Hepatocyte (in vitro differentiated cells): ENCODE results near the gene LEMD1. TPM values are rescaled to one million over a fixed set of nuclear protein-coding genes. Genes with fewer than 3 reads are reported as not detected.

Experiments
- DNase-seq: peaks from one replicate; pipeline ENCODE4 v3.0.0-alpha.2; 2016; ENCODE audit warnings: low spot score
- H2AFZ ChIP-seq: fragments of 200-600 bp; sonication (generic); 2 replicates; pipeline ENCODE4 v1.6.0; 2016; ENCODE audit warnings: antibody characterized with exemption, mild to moderate bottlenecking
- H3K27ac ChIP-seq: fragments of 200-600 bp; sonication (generic); 2 replicates; pipeline ENCODE4 v1.5.1; 2016; ENCODE audit warnings: mild to moderate bottlenecking
- H3K27me3 ChIP-seq: fragments of 200-600 bp; sonication (generic); 2 replicates; pipeline ENCODE4 v1.6.1; 2016
- H3K36me3 ChIP-seq: fragments of 200-600 bp; sonication (generic); replicated peaks from 2 replicates; pipeline ENCODE4 v1.5.1; 2016; ENCODE audit warnings: low read depth; ENCODE audit not compliant: insufficient read depth
- H3K4me1 ChIP-seq: fragments of 200-600 bp; sonication (generic); 2 replicates; pipeline ENCODE4 v1.5.1; 2016; ENCODE audit warnings: mild to moderate bottlenecking, moderate library complexity; ENCODE audit not compliant: insufficient read depth
- H3K4me2 ChIP-seq: fragments of 200-600 bp; sonication (generic); 2 replicates; pipeline ENCODE4 v1.6.0; 2016
- H3K4me3 ChIP-seq: fragments of 200-600 bp; sonication (generic); 2 replicates; pipeline ENCODE4 v1.5.1; 2016; ENCODE audit warnings: mild to moderate bottlenecking
- H3K79me2 ChIP-seq: fragments of 200-600 bp; sonication (generic); 2 replicates; pipeline ENCODE4 v1.6.0; 2017; ENCODE audit warnings: mild to moderate bottlenecking
- H3K9me2 ChIP-seq: fragments of 200-600 bp; sonication (generic); replicated peaks from 2 replicates; pipeline ENCODE4 v1.6.0; 2017; ENCODE audit warnings: mild to moderate bottlenecking; ENCODE audit not compliant: insufficient read depth
- H3K9me3 ChIP-seq: fragments of 200-600 bp; sonication (generic); 2 replicates; pipeline ENCODE4 v1.5.1; 2016; ENCODE audit warnings: low read depth, mild to moderate bottlenecking
- H4K20me1 ChIP-seq: fragments of 200-600 bp; sonication (generic); 2 replicates; pipeline ENCODE4 v1.6.0; 2016; ENCODE audit warnings: mild to moderate bottlenecking; ENCODE audit not compliant: insufficient read depth, poor library complexity, severe bottlenecking
- CTCF ChIP-seq: fragments of 200-600 bp; sonication (generic); IDR thresholded peaks from 2 replicates; pipeline ENCODE4 v1.5.1; 2016; ENCODE audit warnings: antibody characterized with exemption, mild to moderate bottlenecking; ENCODE audit not compliant: poor library complexity
- EZH2 ChIP-seq: fragments of 200-600 bp; sonication (generic); IDR thresholded peaks from 2 replicates; pipeline ENCODE4 v1.6.1; 2016; ENCODE audit warnings: antibody characterized with exemption, mild to moderate bottlenecking, borderline replicate concordance
- EZH2phosphoT487 ChIP-seq: fragments of 200-600 bp; sonication (generic); IDR thresholded peaks from one replicate; pipeline ENCODE4 v1.6.1; 2018; ENCODE audit warnings: antibody characterized with exemption, mild to moderate bottlenecking, low read depth, moderate library complexity; ENCODE audit not compliant: unreplicated experiment, severe bottlenecking
- WGBS: methylation state at CpG from one replicate; pipeline ENCODE4 v1.1.6; 2016; ENCODE audit warnings: low lambda C conversion rate; ENCODE audit errors: missing lambda C conversion rate; 5-methylcytosine and 5-hydroxymethylcytosine counted together
- polyA plus RNA-seq: library from polyadenylated mRNA; unstranded; fragments of >200 nt; fragmentation: Nextera tagmentation; extraction: Ambion mirVana; gene quantifications from 2 replicates; pipeline ENCODE4 v1.2.1, GENCODE V29; 2016
- total RNA-seq: library from RNA; depleted of rRNA; stranded (reverse); fragments of >200 nt; gene quantifications from 2 replicates; pipeline ENCODE4 v1.2.3, GENCODE V29; 2014

The LEMD1 gene
- total and polyA plus RNA-seq, 2 experiments from 2014 or later = 0.35 to 2.4 TPM

GRCh38 chr1:205344066-205344928, 77.6 kb downstream of the LEMD1 start:
- no peaks in the 10 kb centered on the region for H3K9me2 ChIP-seq
- H3K4me2 ChIP-seq = peak overlapping the region; percentile 97
- peak overlapping the region; percentile 12 for H3K4me3 ChIP-seq
- peak; percentile 72 for DNase-seq
- no peaks in the 10 kb centered on the region for H4K20me1 ChIP-seq
- WGBS = 14% methylated on average over 35 of the region's 59 CpGs
- H3K36me3 ChIP-seq = no peaks in the 10 kb centered on the region
- H3K9me3 ChIP-seq = no peaks in the 10 kb centered on the region
- peaks cover 54% of the 10 kb centered on the region for H3K27me3 ChIP-seq
- TF ChIP-seq EZH2phosphoT487 = no peak
- no peak for TF ChIP-seq EZH2
- TF ChIP-seq CTCF = no peak
- no peaks in the 10 kb centered on the region for H3K79me2 ChIP-seq
- no peak overlapping the region for H3K27ac ChIP-seq
- H3K4me1 ChIP-seq = peaks cover 8% of the 10 kb centered on the region
- peak overlapping the region; percentile 63 for H2AFZ ChIP-seq

- H3K27me3 ChIP-seq = peaks cover 54% of the 10 kb centered on the region
- peak overlapping the region; percentile 97 for H3K4me2 ChIP-seq
- H4K20me1 ChIP-seq = no peaks in the 10 kb centered on the region
- H3K9me2 ChIP-seq = no peaks in the 10 kb centered on the region
- H3K27ac ChIP-seq = no peak overlapping the region
- H3K9me3 ChIP-seq = no peaks in the 10 kb centered on the region
- peak; percentile 65 for DNase-seq
- no peaks in the 10 kb centered on the region for H3K79me2 ChIP-seq
- no peaks in the 10 kb centered on the region for H3K36me3 ChIP-seq
- WGBS = 6% methylated on average over 43 of the region's 63 CpGs
- peak; percentile 16 for TF ChIP-seq EZH2
- TF ChIP-seq EZH2phosphoT487 = no peak
- peak; percentile 20 for TF ChIP-seq CTCF
- H3K4me1 ChIP-seq = peaks cover 8% of the 10 kb centered on the region
- peak overlapping the region; percentile 12 for H3K4me3 ChIP-seq
- peak overlapping the region; percentile 63 for H2AFZ ChIP-seq
Measured at GRCh38 chr1:205343431-205344065, 78.3 kb downstream of the LEMD1 start.

- Histone ChIP-seq H3K4me3 (no peak overlapping the region), H3K36me3 (no peaks in the 10 kb centered on the region), H3K9me2 (no peaks in the 10 kb centered on the region), H2AFZ (no peak overlapping the region), H3K79me2 (no peaks in the 10 kb centered on the region), H3K27ac (no peak overlapping the region), H3K4me1 (peaks cover 8% of the 10 kb centered on the region), H3K9me3 (no peaks in the 10 kb centered on the region), H3K27me3 (peaks cover 56% of the 10 kb centered on the region), H4K20me1 (no peaks in the 10 kb centered on the region), H3K4me2 (peak overlapping the region; percentile 97)
- DNase-seq = no peak
- WGBS = 73% methylated on average over 8 of the region's 12 CpGs
- TF ChIP-seq EZH2 = no peak
- no peak for TF ChIP-seq EZH2phosphoT487
- TF ChIP-seq CTCF = no peak
Measured at GRCh38 chr1:205342986-205343385, 78.9 kb downstream of the LEMD1 start.
